HepG2 (cell line): ENCODE data around the gene STARD13. TPM values are rescaled to one million over a fixed set of nuclear protein-coding genes. Genes with fewer than 3 reads are reported as not detected.

Experiments used
- ARHGAP35 ChIP-seq: sonication (generic); formaldehyde crosslinking; IDR thresholded peaks from 2 replicates; pipeline ENCODE4 v1.9.0; 2022; ENCODE audit warnings: mild to moderate bottlenecking, inconsistent platforms, moderate library complexity, missing genetic modification reagents, borderline replicate concordance
- JUND ChIP-seq: sonication (generic); formaldehyde crosslinking; IDR thresholded peaks from 2 replicates; pipeline ENCODE4 v1.8.0; 2022; ENCODE audit warnings: mild to moderate bottlenecking, missing genetic modification reagents
- MXD1 ChIP-seq: sonication (generic); formaldehyde crosslinking; IDR thresholded peaks from 2 replicates; pipeline ENCODE4 v1.4.0; 2020; ENCODE audit warnings: mild to moderate bottlenecking, missing genetic modification reagents
- PCBP2 ChIP-seq: fragments of 200-400 bp; formaldehyde crosslinking; optimal IDR thresholded peaks from 2 replicates; pipeline ENCODE3; 2018; ENCODE audit warnings: low read length, low read depth; ENCODE audit not compliant: poor library complexity, severe bottlenecking
- REPIN1 ChIP-seq: sonication (generic); formaldehyde crosslinking; IDR thresholded peaks from 2 replicates; pipeline ENCODE4 v1.8.0; 2022; ENCODE audit warnings: missing genetic modification reagents, low read depth, mild to moderate bottlenecking, borderline replicate concordance
- REST ChIP-seq, 2 experiments: IDR thresholded peaks; 2 replicates each; pipeline ENCODE4 v1.6.1; 2011 to 2012; ENCODE audit warnings: low read length in 2 of 2, borderline replicate concordance in 1 of 2, low read depth in 1 of 2, mild to moderate bottlenecking in 1 of 2, moderate library complexity in 1 of 2
- SALL2 ChIP-seq: sonication (generic); formaldehyde crosslinking; IDR thresholded peaks from 2 replicates; pipeline ENCODE4 v1.8.1; 2023; ENCODE audit warnings: mild to moderate bottlenecking, missing genetic modification reagents, inconsistent platforms
- ZBTB49 ChIP-seq: sonication (generic); formaldehyde crosslinking; IDR thresholded peaks from 2 replicates; pipeline ENCODE4 v1.4.0; 2020; ENCODE audit warnings: missing genetic modification reagents, borderline replicate concordance
- ZBTB7A ChIP-seq: sonication (generic); formaldehyde crosslinking; IDR thresholded peaks from 2 replicates; pipeline ENCODE4 v1.8.0; 2022; ENCODE audit warnings: mild to moderate bottlenecking, missing genetic modification reagents
- ZFP1 ChIP-seq: IDR thresholded peaks from 2 replicates; pipeline ENCODE4 v1.6.1; 2016
- ZGPAT ChIP-seq: IDR thresholded peaks from 2 replicates; pipeline ENCODE4 v1.6.1; 2016; ENCODE audit warnings: mild to moderate bottlenecking
- ZNF329 ChIP-seq: sonication (generic); formaldehyde crosslinking; IDR thresholded peaks from 2 replicates; pipeline ENCODE4 v1.9.0; 2021; ENCODE audit warnings: low read depth, mild to moderate bottlenecking, missing genetic modification reagents
- ZNF33A ChIP-seq: sonication (generic); formaldehyde crosslinking; IDR thresholded peaks from 2 replicates; pipeline ENCODE4 v1.5.1; 2020; ENCODE audit warnings: missing genetic modification reagents, mild to moderate bottlenecking, moderate library complexity, borderline replicate concordance
- ZNF678 ChIP-seq: sonication (generic); formaldehyde crosslinking; IDR thresholded peaks from 2 replicates; pipeline ENCODE4 v1.4.0; 2020; ENCODE audit warnings: mild to moderate bottlenecking, missing genetic modification reagents
- ZNF691 ChIP-seq: sonication (generic); formaldehyde crosslinking; IDR thresholded peaks from 2 replicates; pipeline ENCODE4 v1.4.0; 2020; ENCODE audit warnings: missing genetic modification reagents, low read depth, mild to moderate bottlenecking, borderline replicate concordance
- ZXDC ChIP-seq: sonication (generic); formaldehyde crosslinking; IDR thresholded peaks from 2 replicates; pipeline ENCODE4 v1.5.0; 2020; ENCODE audit warnings: mild to moderate bottlenecking, missing genetic modification reagents
- polyA plus RNA-seq, 8 experiments: library from polyadenylated mRNA; depleted of rRNA in 3 of 8; stranded (reverse) in 7 of 8; unstranded in 1 of 8; fragments of >200 nt; fragmentation: Illumina TruSeq in 4 of 8; extraction: Trizol in 4 of 8; gene quantifications; 2 replicates each; pipeline versions ENCODE4 v1.2.1 to v1.2.3, GENCODE V29; 2011 to 2016; ENCODE audit warnings: low read depth in 4 of 8, missing spikeins in 1 of 8, mixed read lengths in 1 of 8; ENCODE audit not compliant: insufficient read depth in 1 of 8
- total RNA-seq, 5 experiments: library from RNA; depleted of rRNA; stranded (reverse); fragments of >200 nt; fragmentation: Illumina TruSeq; extraction: Trizol; gene quantifications; 2 replicates each; pipeline ENCODE4 v1.2.3, GENCODE V29; 2016; ENCODE audit warnings: low read depth in 1 of 5

STARD13 gene
- total and polyA plus RNA-seq, 2 of the 13 experiments (the other 11 are each of a cell fraction or from before 2014, with no cell fraction given), result 12.8 to 14.3 TPM

GRCh38 chr13:33125821-33126570, 159.6 kb downstream of the STARD13 start (continued):
- TF ChIP-seq REST (IDR thresholded peaks at IDR 0.05; ENCODE audit: borderline replicate concordance in 1 of 2, low read depth in 1 of 2, low read length in 2 of 2) (peak in 1 of 2 experiments; percentile 62; a peak in 1 of 4 replicates), PCBP2 (no peak), ZGPAT (CRISPR knock-in tag) (peak; percentile 96), MXD1 (CRISPR knock-in tag) (no peak), ARHGAP35 (CRISPR knock-in tag) (no peak), ZNF678 (no peak), ZNF329 (CRISPR knock-in tag) (no peak), ZXDC (CRISPR knock-in tag) (no peak), ZNF691 (CRISPR knock-in tag) (peak; percentile 62; the same call in 1 of the 2 replicates), REPIN1 (CRISPR knock-in tag) (peak; percentile 83; the same call in 1 of the 2 replicates), ZBTB49 (CRISPR knock-in tag) (no peak), SALL2 (CRISPR knock-in tag) (no peak), JUND (CRISPR knock-in tag) (peak; percentile 96), ZBTB7A (peak; percentile 52; the same call in 1 of the 2 replicates), ZFP1 (CRISPR knock-in tag) (no peak), ZNF33A (no peak)
